Left renal cortex interstitium (tissue), 4 donors: ENCODE data around the gene RPL37A. TPM values are rescaled to one million over a fixed set of nuclear protein-coding genes. Genes with fewer than 3 reads are reported as not detected.

Source experiments
- DNase-seq, 4 donors: peaks; one replicate each; pipeline ENCODE4 v3.0.0-alpha.2; 2013; ENCODE audit warnings: low read depth in 4 of 4, low spot score in 2 of 4, missing footprints in 1 of 4
- polyA plus RNA-seq, 4 donors: library from polyadenylated mRNA; unstranded; fragments of 120-200 nt; gene quantifications; one replicate each; pipeline ENCODE4 v1.2.1, GENCODE V29; 2013; ENCODE audit not compliant: insufficient read length in 4 of 4

The RPL37A gene
- polyA plus RNA-seq, 4 donors, result 2,089 to 2,871 (median 2,274) TPM

- no peak for DNase-seq
These were observed 47.6 kb downstream of the RPL37A start for GRCh38 chr2:216546241-216546640.

GRCh38 chr2:216546641-216547403 lies 48.2 kb downstream of the RPL37A start:
- DNase-seq, result no peak

GRCh38 chr2:216548901-216549331 lies 50.3 kb downstream of the RPL37A start:
- no peak for DNase-seq

GRCh38 chr2:216549926-216550690 lies 51.5 kb downstream of the RPL37A start:
- DNase-seq, result no peak

- no peak for DNase-seq
These were observed 52.8 kb downstream of the RPL37A start for GRCh38 chr2:216551234-216552068.

GRCh38 chr2:216553093-216553478 lies 54.4 kb downstream of the RPL37A start:
- DNase-seq, result no peak

Other genes with a start within 250 kb of the RPL37A start
- gene MARCHF4, start 126.4 kb upstream of the RPL37A start, polyA plus RNA-seq, result under 1 TPM; 0.08 to 0.22 (median 0.15) TPM
- gene SMARCAL1, start 86.4 kb upstream of the RPL37A start, polyA plus RNA-seq, result 10 to 100 TPM; 26.6 to 29.6 (median 27.3) TPM
- gene IGFBP2, start 134.6 kb downstream of the RPL37A start, polyA plus RNA-seq, result 100 to 1,000 TPM; 196 to 337 (median 248) TPM
- gene IGFBP5, start 196.7 kb downstream of the RPL37A start, polyA plus RNA-seq, result 100 to 1,000 TPM; 281 to 464 (median 362) TPM